Measurements from ENCODE around the gene ARL4A. TPM values are rescaled to one million over a fixed set of nuclear protein-coding genes. Genes with fewer than 3 reads are reported as not detected.

Gene ARL4A, protein sequence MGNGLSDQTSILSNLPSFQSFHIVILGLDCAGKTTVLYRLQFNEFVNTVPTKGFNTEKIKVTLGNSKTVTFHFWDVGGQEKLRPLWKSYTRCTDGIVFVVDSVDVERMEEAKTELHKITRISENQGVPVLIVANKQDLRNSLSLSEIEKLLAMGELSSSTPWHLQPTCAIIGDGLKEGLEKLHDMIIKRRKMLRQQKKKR
- polyA plus RNA-seq = 147 and 151 TPM in 2 replicates

DNA sequence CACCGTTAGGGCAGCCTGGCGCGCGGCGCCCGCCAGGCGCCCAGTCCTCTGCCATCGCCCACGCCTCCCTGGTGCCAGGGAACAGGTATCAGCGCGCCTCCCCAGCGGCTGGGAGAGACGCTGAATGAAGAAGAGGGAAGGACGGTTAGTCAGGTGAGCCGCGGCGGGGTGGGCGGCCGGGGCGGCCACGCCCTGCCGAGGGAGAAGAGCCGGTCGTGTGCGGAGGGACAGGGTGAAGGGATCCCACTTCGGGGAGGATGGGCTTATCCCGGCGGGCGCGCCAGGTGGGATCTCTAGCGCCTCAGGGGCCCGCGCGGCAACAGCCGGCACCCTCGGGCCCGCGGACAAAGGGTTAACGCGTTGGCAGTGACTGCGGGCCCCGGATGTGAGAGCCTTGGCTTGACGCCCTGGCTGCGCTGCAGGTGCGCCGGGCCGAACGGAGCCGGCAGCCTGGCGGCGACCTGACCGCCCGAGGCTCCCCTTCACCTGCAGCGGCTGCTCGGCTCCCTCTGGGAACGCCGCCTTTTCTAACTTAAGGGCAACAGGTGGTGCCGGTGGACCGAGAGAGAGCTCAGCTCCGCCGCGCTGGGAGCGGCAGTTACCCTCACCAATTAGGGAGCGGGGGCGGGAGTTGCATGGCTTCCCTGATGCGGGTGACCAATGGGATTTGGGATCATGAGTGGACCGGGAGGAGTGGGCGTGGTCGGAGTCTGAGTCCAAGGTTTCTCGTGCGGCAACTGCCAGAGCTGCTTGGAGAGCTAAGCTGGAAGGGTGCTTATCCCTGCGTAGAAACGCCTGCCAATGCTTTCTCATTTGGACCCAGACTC lies at the start of gene ARL4A:
TSS of gene ARL4A (plus strand) at position 743 of the 827 bp plus-strand sequence. CDS start 622 bp downstream, outside the sequence.

Other genes starting within 250 kb of the ARL4A start
- gene SCIN, start 116.9 kb upstream of the ARL4A start, polyA plus RNA-seq = not detected in 2 replicates